Thyroid gland (tissue), 4 donors: Measurements from ENCODE around the gene DLK1. TPM values are rescaled to one million over a fixed set of nuclear protein-coding genes. Genes with fewer than 3 reads are reported as not detected.

ENCODE experiments used
- DNase-seq, 2 donors: peaks; one replicate each; pipeline ENCODE4 v3.0.0-alpha.2; 2019
- H3K27ac ChIP-seq, 3 donors: fragments of 200-600 bp; sonication (generic); 1 replicate in 2 of 3; 2 replicates in 1 of 3; pipeline ENCODE4 v1.5.1; 2016 to 2019; ENCODE audit warnings: mild to moderate bottlenecking in 1 of 3, moderate library complexity in 1 of 3
- H3K27me3 ChIP-seq: fragments of 200-600 bp; sonication (generic); one replicate; pipeline ENCODE4 v1.5.1; 2019
- H3K36me3 ChIP-seq, 2 donors: fragments of 200-600 bp; sonication (generic); one replicate each; pipeline ENCODE4 v1.5.1; 2016 to 2019
- H3K4me1 ChIP-seq, 2 donors: fragments of 200-600 bp; sonication (generic); one replicate each; pipeline ENCODE4 v1.5.1; 2017 to 2019
- H3K4me3 ChIP-seq, 3 donors: fragments of 200-600 bp; sonication (generic); replicated peaks in 1 of 3; 1 replicate in 2 of 3; 2 replicates in 1 of 3; pipeline ENCODE4 v1.5.1; 2016; ENCODE audit warnings: mild to moderate bottlenecking in 1 of 3
- H3K9me3 ChIP-seq: fragments of 200-600 bp; sonication (generic); one replicate; pipeline ENCODE4 v1.5.1; 2017
- POLR2A ChIP-seq, 2 donors: fragments of 450-650 bp; IDR thresholded peaks; one replicate each; pipeline ENCODE4 v1.6.1; 2017; ENCODE audit warnings: antibody characterized with exemption in 2 of 2, mild to moderate bottlenecking in 2 of 2, moderate library complexity in 1 of 2
- WGBS, 2 donors: methylation state at CpG; one replicate each; pipeline ENCODE4 v1.1.5; 2017; 5-methylcytosine and 5-hydroxymethylcytosine counted together
- intact Hi-C: fragments of 100-400 bp; cut with DNase I; formaldehyde crosslinking; loops from one replicate; pipeline ENCODE4 v1.15.1; 2023
- total RNA-seq, 4 donors: library from RNA; depleted of rRNA; stranded (reverse); fragments of >200 nt; gene quantifications; one replicate each; pipeline ENCODE4 v1.2.3, GENCODE V29; 2016
- TF ChIP-seq, protein P1 (sequence below), 6 experiments: fragments of 200-600 bp in 3 of 6; fragments of 450-650 bp in 3 of 6; sonication (generic) in 3 of 6; IDR thresholded peaks; one replicate each; pipeline ENCODE4 v1.5.1; 2016 to 2019; ENCODE audit warnings: antibody characterized with exemption in 6 of 6, mild to moderate bottlenecking in 2 of 6, inconsistent platforms in 1 of 6, moderate library complexity in 1 of 6

The DLK1 gene
- total RNA-seq, 4 donors from 2014 or later: 0.40 TPM; not detected in 3

DNA sequence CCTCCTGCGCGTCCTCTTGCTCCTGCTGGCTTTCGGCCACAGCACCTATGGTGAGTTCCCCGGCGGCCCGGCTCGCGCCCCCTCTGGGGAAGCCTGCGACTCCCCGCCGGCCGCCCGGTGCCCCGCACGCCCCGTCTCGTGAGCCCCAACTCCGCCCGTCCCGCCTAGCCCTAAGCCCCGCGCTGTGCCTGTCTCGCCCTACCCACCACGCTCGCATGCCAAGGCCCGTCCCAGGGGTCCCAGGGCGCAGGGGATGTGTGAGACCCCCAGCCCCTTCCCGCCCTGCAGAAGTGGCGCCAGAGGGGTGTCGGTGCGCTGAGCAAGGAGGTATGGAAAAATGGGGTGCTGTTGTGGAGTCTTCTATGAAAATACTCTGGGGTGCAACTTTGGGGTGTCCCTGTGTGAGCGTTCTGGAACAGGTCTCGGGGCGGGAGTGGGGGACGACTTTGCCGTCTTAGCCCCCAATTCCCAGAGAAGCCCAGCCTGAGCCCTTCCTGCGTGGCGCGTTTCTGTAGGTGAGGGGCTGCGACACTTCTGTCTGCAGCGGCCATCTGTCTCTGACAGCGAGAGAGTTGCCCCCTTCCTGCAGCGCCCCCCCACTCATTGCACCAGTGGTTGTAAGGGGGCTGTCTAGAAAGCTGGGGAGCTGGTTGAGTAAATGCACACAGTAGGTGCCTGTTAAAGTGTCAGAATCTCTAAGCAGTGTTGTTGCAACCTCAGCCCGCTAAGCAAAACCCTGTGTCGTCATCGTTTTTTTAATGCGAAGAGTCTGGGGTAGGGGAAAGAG is 587 bp downstream of the DLK1 start:
- Histone ChIP-seq H3K4me1 (no peaks in the 10 kb centered on the region), H3K36me3 (no peaks in the 10 kb centered on the region), H3K9me3 (no peaks in the 10 kb centered on the region), H3K27me3 (no peaks in the 10 kb centered on the region), H3K4me3 (no peak overlapping the region), H3K27ac (no peak overlapping the region)
- no peak for DNase-seq
- intact Hi-C loops: no loop called here
- no peak for TF ChIP-seq POLR2A (IDR thresholded peaks at IDR 0.05)
- TF ChIP-seq, protein P1, sequence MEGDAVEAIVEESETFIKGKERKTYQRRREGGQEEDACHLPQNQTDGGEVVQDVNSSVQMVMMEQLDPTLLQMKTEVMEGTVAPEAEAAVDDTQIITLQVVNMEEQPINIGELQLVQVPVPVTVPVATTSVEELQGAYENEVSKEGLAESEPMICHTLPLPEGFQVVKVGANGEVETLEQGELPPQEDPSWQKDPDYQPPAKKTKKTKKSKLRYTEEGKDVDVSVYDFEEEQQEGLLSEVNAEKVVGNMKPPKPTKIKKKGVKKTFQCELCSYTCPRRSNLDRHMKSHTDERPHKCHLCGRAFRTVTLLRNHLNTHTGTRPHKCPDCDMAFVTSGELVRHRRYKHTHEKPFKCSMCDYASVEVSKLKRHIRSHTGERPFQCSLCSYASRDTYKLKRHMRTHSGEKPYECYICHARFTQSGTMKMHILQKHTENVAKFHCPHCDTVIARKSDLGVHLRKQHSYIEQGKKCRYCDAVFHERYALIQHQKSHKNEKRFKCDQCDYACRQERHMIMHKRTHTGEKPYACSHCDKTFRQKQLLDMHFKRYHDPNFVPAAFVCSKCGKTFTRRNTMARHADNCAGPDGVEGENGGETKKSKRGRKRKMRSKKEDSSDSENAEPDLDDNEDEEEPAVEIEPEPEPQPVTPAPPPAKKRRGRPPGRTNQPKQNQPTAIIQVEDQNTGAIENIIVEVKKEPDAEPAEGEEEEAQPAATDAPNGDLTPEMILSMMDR (IDR thresholded peaks at IDR 0.05): no peak
- WGBS, 2 donors: 4 to 7% methylated on average over 19 to 30 of the region's 47 CpGs

DNA sequence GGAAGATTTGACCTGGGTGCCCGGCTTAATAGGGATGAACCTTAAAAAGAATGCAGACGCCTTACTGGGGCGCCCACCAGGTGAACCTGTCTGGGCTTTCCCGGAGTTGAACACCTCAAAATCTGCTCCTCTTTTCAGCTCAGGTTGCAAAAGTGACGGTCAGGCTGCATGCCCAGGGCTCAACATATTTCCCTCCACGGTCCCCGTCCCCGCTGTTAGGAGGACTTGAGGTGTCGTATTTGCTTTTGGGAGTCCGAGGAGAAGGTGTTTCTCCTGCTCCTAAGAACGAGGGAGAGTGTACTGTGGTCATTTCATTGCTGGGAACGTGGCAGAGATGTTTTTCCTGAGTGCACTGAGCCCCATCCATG is 1.2 kb downstream of the DLK1 start:
- DNase-seq: no peak
- no peak overlapping the region for H3K27ac ChIP-seq
- H3K27me3 ChIP-seq: no peaks in the 10 kb centered on the region
- no peak for TF ChIP-seq POLR2A (IDR thresholded peaks at IDR 0.05)
- TF ChIP-seq, protein P1 (IDR thresholded peaks at IDR 0.05): no peak
- H3K9me3 ChIP-seq: no peaks in the 10 kb centered on the region
- H3K36me3 ChIP-seq: no peaks in the 10 kb centered on the region
- no peaks in the 10 kb centered on the region for H3K4me1 ChIP-seq
- H3K4me3 ChIP-seq: no peak overlapping the region
- 14 to 21% methylated on average over 11 to 12 of the region's 12 CpGs for WGBS, 2 donors
- intact Hi-C loops: no loop called here

DNA sequence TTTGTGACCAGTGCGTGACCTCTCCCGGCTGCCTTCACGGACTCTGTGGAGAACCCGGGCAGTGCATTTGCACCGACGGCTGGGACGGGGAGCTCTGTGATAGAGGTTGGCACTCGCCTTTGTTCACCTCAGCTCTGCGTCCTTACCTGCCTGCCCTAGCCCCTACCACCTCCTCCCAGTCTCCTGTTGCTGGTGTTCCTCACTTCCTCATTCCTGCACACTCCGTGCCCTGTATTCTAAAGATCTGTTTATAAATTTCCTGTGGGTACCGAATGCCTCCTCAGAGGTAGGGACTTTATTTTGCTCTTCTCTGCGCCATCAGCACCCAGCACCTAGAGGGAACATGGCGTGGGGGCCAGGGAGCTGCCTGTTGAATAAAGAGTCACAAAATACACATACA is 2.3 kb downstream of the DLK1 start:
- no peaks in the 10 kb centered on the region for H3K9me3 ChIP-seq
- no peaks in the 10 kb centered on the region for H3K27me3 ChIP-seq
- intact Hi-C loops: no loop called here
- DNase-seq: no peak
- no peak overlapping the region for H3K27ac ChIP-seq
- peaks cover 0 to 3% of the 10 kb centered on the region in 2 donors for H3K4me1 ChIP-seq
- WGBS, 2 donors: 52 to 67% methylated on average over 13 of the region's 13 CpGs
- no peaks in the 10 kb centered on the region for H3K36me3 ChIP-seq
- no peak overlapping the region for H3K4me3 ChIP-seq
- TF ChIP-seq POLR2A (IDR thresholded peaks at IDR 0.05): no peak
- TF ChIP-seq, protein P1 (IDR thresholded peaks at IDR 0.05): no peak

DNA sequence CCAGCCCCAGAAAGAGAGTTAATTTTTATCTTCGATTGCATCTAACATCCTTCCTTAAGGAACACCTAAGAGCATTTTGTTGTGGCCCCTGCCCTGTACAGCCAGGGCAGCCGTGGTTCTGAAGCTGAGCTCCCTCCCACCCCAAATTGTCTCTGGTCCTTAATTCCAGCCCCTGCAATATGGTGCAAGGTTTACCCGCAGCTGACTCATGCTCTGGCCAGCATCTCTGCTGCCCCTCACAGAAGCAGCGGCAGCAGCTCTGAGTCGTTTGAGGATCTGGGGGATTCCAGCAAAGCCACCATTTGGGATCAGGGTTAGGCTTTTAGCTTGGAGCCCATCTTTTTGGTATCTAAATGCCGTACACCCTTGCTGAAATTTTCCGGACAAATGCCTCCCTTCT is 3.3 kb downstream of the DLK1 start:
- Histone ChIP-seq H3K4me1 (peaks cover 0 to 3% of the 10 kb centered on the region in 2 donors), H3K4me3 (no peak overlapping the region), H3K27ac (no peak overlapping the region), H3K9me3 (no peaks in the 10 kb centered on the region), H3K36me3 (no peaks in the 10 kb centered on the region), H3K27me3 (no peaks in the 10 kb centered on the region)
- intact Hi-C loops: no loop called here
- 41 to 85% methylated on average over 5 to 7 of the region's 7 CpGs for WGBS, 2 donors
- TF ChIP-seq, protein P1 (IDR thresholded peaks at IDR 0.05): no peak
- TF ChIP-seq POLR2A (IDR thresholded peaks at IDR 0.05): no peak
- no peak for DNase-seq

DNA sequence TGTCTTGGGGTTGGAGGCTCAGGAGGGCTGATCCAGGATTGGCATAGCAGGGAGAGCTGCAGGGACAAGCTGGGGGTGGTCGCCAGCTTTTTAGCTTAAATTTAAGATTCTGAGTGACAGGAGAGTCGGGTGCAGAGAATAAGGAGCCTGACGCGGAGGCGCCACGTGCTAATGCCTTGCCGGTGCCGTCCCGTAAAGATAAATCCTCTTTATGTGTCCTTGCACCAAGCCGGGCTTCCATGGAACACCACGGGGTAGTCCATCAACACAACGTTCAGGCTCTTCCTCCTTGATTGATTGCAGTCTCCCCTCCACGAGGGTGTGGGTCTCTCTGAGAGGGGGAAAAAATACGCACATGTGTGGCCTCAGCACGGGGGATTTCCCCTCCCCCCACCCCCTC is 3.9 kb downstream of the DLK1 start:
- no peaks in the 10 kb centered on the region for H3K9me3 ChIP-seq
- H3K4me1 ChIP-seq: peaks cover 0 to 3% of the 10 kb centered on the region in 2 donors
- TF ChIP-seq POLR2A (IDR thresholded peaks at IDR 0.05): no peak
- TF ChIP-seq, protein P1 (IDR thresholded peaks at IDR 0.05): no peak
- no peak for DNase-seq
- 31 to 45% methylated on average over 15 of the region's 15 CpGs for WGBS, 2 donors
- H3K4me3 ChIP-seq: no peak overlapping the region
- H3K36me3 ChIP-seq: no peaks in the 10 kb centered on the region
- H3K27me3 ChIP-seq: no peaks in the 10 kb centered on the region
- intact Hi-C loops: no loop called here
- no peak overlapping the region for H3K27ac ChIP-seq
